Tibial nerve (tissue), 4 donors: Measurements from ENCODE around the gene RNF2.

ENCODE experiments used
- CTCF ChIP-seq, 5 experiments: fragments of 200-600 bp in 3 of 5; fragments of 450-650 bp in 2 of 5; sonication (generic) in 3 of 5; IDR thresholded peaks; one replicate each; pipeline ENCODE4 v1.5.1; 2016 to 2019; ENCODE audit warnings: antibody characterized with exemption in 5 of 5, mild to moderate bottlenecking in 3 of 5, moderate library complexity in 2 of 5
- EP300 ChIP-seq, 2 donors: sonication (generic); formaldehyde crosslinking; IDR thresholded peaks; one replicate each; pipeline ENCODE4 v1.6.1; 2017; ENCODE audit warnings: antibody characterized with exemption in 2 of 2, mild to moderate bottlenecking in 1 of 2
- POLR2A ChIP-seq, 2 donors: fragments of 450-650 bp; IDR thresholded peaks; one replicate each; pipeline ENCODE4 v1.6.1; 2017; ENCODE audit warnings: antibody characterized with exemption in 2 of 2, mild to moderate bottlenecking in 2 of 2, moderate library complexity in 2 of 2

GRCh38 chr1:185017338-185017737 is 28.0 kb upstream of the RNF2 start:
- TF ChIP-seq POLR2A (IDR thresholded peaks at IDR 0.05) (no peak), CTCF (IDR thresholded peaks at IDR 0.05) (no peak), EP300 (IDR thresholded peaks at IDR 0.05) (no peak)
